SU-DHL-6 (cell line): ENCODE measurements around the gene GRID1.

Experiments used
- EZH2phosphoT487 ChIP-seq: fragments of 200-600 bp; sonication (generic), shearing (Covaris generic); conservative IDR thresholded peaks from 2 replicates; pipeline ENCODE4 v1.6.1; 2018; ENCODE audit warnings: mild to moderate bottlenecking, antibody characterized with exemption, low read length, moderate library complexity, mixed read lengths
- TF ChIP-seq, protein P1 (sequence below): fragments of 200-600 bp; sonication (generic); IDR thresholded peaks from one replicate; pipeline ENCODE4 v1.5.1; 2017; ENCODE audit warnings: antibody characterized with exemption, mild to moderate bottlenecking, low read length, moderate library complexity; ENCODE audit not compliant: insufficient read depth, poor library complexity, severe bottlenecking

DNA sequence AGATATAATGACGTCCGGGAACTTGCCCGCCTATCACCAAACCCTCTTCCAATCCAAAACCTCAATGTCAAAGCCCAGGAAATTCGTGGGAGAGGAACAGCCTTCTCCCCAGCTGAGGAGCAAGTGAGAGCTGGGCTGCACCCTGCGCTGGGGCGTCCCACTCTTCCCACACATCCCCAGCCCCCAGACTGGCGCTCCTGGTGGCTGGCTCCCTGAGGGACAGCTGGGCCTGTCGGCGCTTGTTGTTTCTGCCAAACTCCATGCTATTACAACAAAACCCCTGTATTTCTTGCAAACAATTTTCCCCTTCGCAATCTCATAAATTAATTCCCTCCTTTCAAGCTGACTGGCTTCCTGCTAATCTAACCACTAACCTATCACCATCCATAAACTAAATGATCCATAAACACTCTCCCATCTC is 53.0 kb downstream of the GRID1 start:
- TF ChIP-seq, protein P1, sequence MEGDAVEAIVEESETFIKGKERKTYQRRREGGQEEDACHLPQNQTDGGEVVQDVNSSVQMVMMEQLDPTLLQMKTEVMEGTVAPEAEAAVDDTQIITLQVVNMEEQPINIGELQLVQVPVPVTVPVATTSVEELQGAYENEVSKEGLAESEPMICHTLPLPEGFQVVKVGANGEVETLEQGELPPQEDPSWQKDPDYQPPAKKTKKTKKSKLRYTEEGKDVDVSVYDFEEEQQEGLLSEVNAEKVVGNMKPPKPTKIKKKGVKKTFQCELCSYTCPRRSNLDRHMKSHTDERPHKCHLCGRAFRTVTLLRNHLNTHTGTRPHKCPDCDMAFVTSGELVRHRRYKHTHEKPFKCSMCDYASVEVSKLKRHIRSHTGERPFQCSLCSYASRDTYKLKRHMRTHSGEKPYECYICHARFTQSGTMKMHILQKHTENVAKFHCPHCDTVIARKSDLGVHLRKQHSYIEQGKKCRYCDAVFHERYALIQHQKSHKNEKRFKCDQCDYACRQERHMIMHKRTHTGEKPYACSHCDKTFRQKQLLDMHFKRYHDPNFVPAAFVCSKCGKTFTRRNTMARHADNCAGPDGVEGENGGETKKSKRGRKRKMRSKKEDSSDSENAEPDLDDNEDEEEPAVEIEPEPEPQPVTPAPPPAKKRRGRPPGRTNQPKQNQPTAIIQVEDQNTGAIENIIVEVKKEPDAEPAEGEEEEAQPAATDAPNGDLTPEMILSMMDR, result no peak
- no peak for TF ChIP-seq EZH2phosphoT487
